ENCODE data around the gene JMY. TPM values are rescaled to one million over a fixed set of nuclear protein-coding genes. Genes with fewer than 3 reads are reported as not detected.

JMY gene
- total RNA-seq, 2 donors from 2014 or later, result 15.4 to 22.8 TPM

GRCh38 chr5:79287907-79288306 lies 52.0 kb downstream of the JMY start:
- no peaks in the 10 kb centered on the region for H3K27me3 ChIP-seq (replicated peaks; ENCODE audit: insufficient read depth)
- H3K27ac ChIP-seq, result no peak overlapping the region
- ATAC-seq (ENCODE audit: insufficient number of reproducible peaks, low FRiP score, low read depth) (no peak), DNase-seq (ENCODE audit: low spot score) (no peak)
- no peak for TF ChIP-seq CTCF (IDR thresholded peaks at IDR 0.05)
- no peaks in the 10 kb centered on the region for H3K9me3 ChIP-seq
- H3K36me3 ChIP-seq, result peaks cover 13% of the 10 kb centered on the region
- no peaks in the 10 kb centered on the region for H3K4me1 ChIP-seq (ENCODE audit: control insufficient read depth in 1 of 2, low read depth in 2 of 2)
- H3K4me3 ChIP-seq, result no peak overlapping the region

GRCh38 chr5:79295029-79295428 lies 59.1 kb downstream of the JMY start:
- Histone ChIP-seq H3K27me3 (replicated peaks; ENCODE audit: insufficient read depth) (no peaks in the 10 kb centered on the region), H3K4me3 (no peak overlapping the region), H3K36me3 (peaks cover 13% of the 10 kb centered on the region), H3K4me1 (ENCODE audit: control insufficient read depth in 1 of 2, low read depth in 2 of 2) (no peaks in the 10 kb centered on the region), H3K9me3 (no peaks in the 10 kb centered on the region), H3K27ac (no peak overlapping the region)
- TF ChIP-seq CTCF (IDR thresholded peaks at IDR 0.05), result no peak
- no peak for ATAC-seq (ENCODE audit: insufficient number of reproducible peaks, low FRiP score, low read depth)
- DNase-seq (ENCODE audit: low spot score), result no peak

- Histone ChIP-seq H3K4me3 (no peak overlapping the region), H3K4me1 (ENCODE audit: control insufficient read depth in 1 of 2, low read depth in 2 of 2) (no peaks in the 10 kb centered on the region), H3K9me3 (no peaks in the 10 kb centered on the region), H3K36me3 (peaks cover 15% of the 10 kb centered on the region), H3K27ac (no peak overlapping the region), H3K27me3 (replicated peaks; ENCODE audit: insufficient read depth) (no peaks in the 10 kb centered on the region)
- DNase-seq (ENCODE audit: low spot score) (no peak), ATAC-seq (ENCODE audit: insufficient number of reproducible peaks, low FRiP score, low read depth) (no peak)
- no peak for TF ChIP-seq CTCF (IDR thresholded peaks at IDR 0.05)
These were observed 61.7 kb downstream of the JMY start for GRCh38 chr5:79297661-79298060.

GRCh38 chr5:79301046-79301712 lies 65.2 kb downstream of the JMY start:
- Histone ChIP-seq H3K4me1 (ENCODE audit: control insufficient read depth in 1 of 2, low read depth in 2 of 2) (no peaks in the 10 kb centered on the region), H3K9me3 (no peaks in the 10 kb centered on the region), H3K27ac (no peak overlapping the region), H3K36me3 (peaks cover 20% of the 10 kb centered on the region), H3K27me3 (replicated peaks; ENCODE audit: insufficient read depth) (no peaks in the 10 kb centered on the region), H3K4me3 (no peak overlapping the region)
- ATAC-seq (ENCODE audit: insufficient number of reproducible peaks, low FRiP score, low read depth) (no peak), DNase-seq (ENCODE audit: low spot score) (no peak)
- TF ChIP-seq CTCF (IDR thresholded peaks at IDR 0.05), result no peak

GRCh38 chr5:79302454-79302853 lies 66.5 kb downstream of the JMY start:
- H3K27ac ChIP-seq, result no peak overlapping the region
- ATAC-seq (ENCODE audit: insufficient number of reproducible peaks, low FRiP score, low read depth), result no peak
- peaks cover 28% of the 10 kb centered on the region for H3K36me3 ChIP-seq

More at GRCh38 chr5:79302454-79302853, 66.5 kb downstream of the JMY start:
- H3K9me3 ChIP-seq, result no peaks in the 10 kb centered on the region
- H3K4me1 ChIP-seq (ENCODE audit: control insufficient read depth in 1 of 2, low read depth in 2 of 2), result no peaks in the 10 kb centered on the region
- no peak for TF ChIP-seq CTCF (IDR thresholded peaks at IDR 0.05)
- DNase-seq (ENCODE audit: low spot score), result no peak
- H3K4me3 ChIP-seq, result no peak overlapping the region
- no peaks in the 10 kb centered on the region for H3K27me3 ChIP-seq (replicated peaks; ENCODE audit: insufficient read depth)

All from thoracic aorta (tissue), 2 donors.